GM21360 (cell line): ENCODE measurements around the gene CCDC184.
"Not testable (repeated sequence)": the region's sequence is repeated elsewhere in the genome, so short reads cannot be mapped to it uniquely, and the experiment has no call there.

ENCODE experiments used
- ATAC-seq: cut with Tn5 transposase; IDR thresholded peaks from one replicate; pipeline ENCODE4 v1.9.1; 2021; ENCODE audit warnings: mild to moderate bottlenecking, moderate library complexity; ENCODE audit not compliant: unreplicated experiment

Gene CCDC184

GRCh38 chr12:48183091-48183875 lies at the start of gene CCDC184:
Gene CCDC184 (plus strand): TSS chr12:48183644. CDS start chr12:48184123, 479 bp downstream.
- ATAC-seq = peak; percentile 48

GRCh38 chr12:48135027-48135426 lies 48.4 kb upstream of the CCDC184 start:
- no peak for ATAC-seq

GRCh38 chr12:48142818-48143674 lies 40.4 kb upstream of the CCDC184 start:
- ATAC-seq = no peak

- no peak for ATAC-seq
Observed at GRCh38 chr12:48143898-48144297, 39.5 kb upstream of the CCDC184 start.

GRCh38 chr12:48145981-48146380 lies 37.5 kb upstream of the CCDC184 start:
- ATAC-seq = no peak

GRCh38 chr12:48151103-48151771 lies 32.2 kb upstream of the CCDC184 start:
- ATAC-seq = no peak

GRCh38 chr12:48155786-48156185 lies 27.7 kb upstream of the CCDC184 start:
- ATAC-seq = not testable (repeated sequence)

- ATAC-seq = no peak
Observed at GRCh38 chr12:48156652-48157017, 26.8 kb upstream of the CCDC184 start.

- ATAC-seq = peak; percentile 88
Observed at GRCh38 chr12:48157018-48157888, 26.2 kb upstream of the CCDC184 start, which contains the start of gene ASB8. Gene ASB8 (minus strand): TSS chr12:48157515. CDS start chr12:48153496, 4,019 bp downstream.

GRCh38 chr12:48157889-48158370 lies 25.5 kb upstream of the CCDC184 start:
- no peak for ATAC-seq

GRCh38 chr12:48160046-48160445 lies 23.4 kb upstream of the CCDC184 start:
- ATAC-seq = no peak

- no peak for ATAC-seq
Observed at GRCh38 chr12:48160807-48161206, 22.6 kb upstream of the CCDC184 start.

- ATAC-seq = no peak
Observed at GRCh38 chr12:48163150-48163747, 20.2 kb upstream of the CCDC184 start.

GRCh38 chr12:48164451-48164850 lies 19.0 kb upstream of the CCDC184 start:
- no peak for ATAC-seq

- no peak for ATAC-seq
Observed at GRCh38 chr12:48165089-48165981, 18.1 kb upstream of the CCDC184 start.

- no peak for ATAC-seq
Observed at GRCh38 chr12:48169011-48169410, 14.4 kb upstream of the CCDC184 start.

GRCh38 chr12:48175613-48176416 lies 7.6 kb upstream of the CCDC184 start:
- ATAC-seq = no peak

GRCh38 chr12:48176417-48176751 lies 7.1 kb upstream of the CCDC184 start:
- ATAC-seq = no peak
